Measurements from ENCODE around the gene KRT5. TPM values are rescaled to one million over a fixed set of nuclear protein-coding genes. Genes with fewer than 3 reads are reported as not detected.

Gene KRT5
- total and polyA plus RNA-seq, 2 donors (not counting 3 experiments of a cell fraction or from before 2014, with no cell fraction given): 0.32 to 0.86 TPM

GRCh38 chr12:52555577-52555976, 35.4 kb upstream of the KRT5 start:
- POLR2A ChIA-PET: no interaction called here
- TF ChIP-seq POLR2AphosphoS5 (IDR thresholded peaks at IDR 0.05; ENCODE audit: insufficient read depth, low read depth, low read length): no peak
- TF ChIP-seq POLR2A (IDR thresholded peaks at IDR 0.05; ENCODE audit: low read depth, low read length): no peak
- no peak for TF ChIP-seq GATA2 (IDR thresholded peaks at IDR 0.05; ENCODE audit: insufficient read depth, insufficient read length, low read depth, low read length)
- TF ChIP-seq MYC (IDR thresholded peaks at IDR 0.05; ENCODE audit: low read depth, low read length): no peak
- no peak for TF ChIP-seq EZH2 (IDR thresholded peaks at IDR 0.05; ENCODE audit: borderline replicate concordance, low read depth, low read length, severe bottlenecking)
- no peak for TF ChIP-seq JUN (IDR thresholded peaks at IDR 0.05; ENCODE audit: borderline replicate concordance, insufficient read depth, insufficient read length, low read depth)
- no peak for TF ChIP-seq CTCF (IDR thresholded peaks at IDR 0.05; ENCODE audit: extremely low read depth in 1 of 2, insufficient read depth in 1 of 2, low read depth in 1 of 2, low read length in 2 of 2)
- no peak for TF ChIP-seq FOS (IDR thresholded peaks at IDR 0.05; ENCODE audit: borderline replicate concordance, insufficient read depth, low read length)
- TF ChIP-seq MAX (IDR thresholded peaks at IDR 0.05; ENCODE audit: insufficient read depth, insufficient read length): no peak
- H3K9ac ChIP-seq (replicated peaks; ENCODE audit: extremely low read depth, insufficient read depth, low read length): no peak overlapping the region
- H4K20me1 ChIP-seq (replicated peaks; ENCODE audit: control insufficient read depth, extremely low read depth, insufficient read depth, low read length): no peaks in the 10 kb centered on the region
- CTCF ChIA-PET: no interaction called here
- DNase-seq (ENCODE audit: low read depth, low spot score): no peak
- peaks cover 0 to 5% of the 10 kb centered on the region in 2 experiments for H3K27me3 ChIP-seq (ENCODE audit: control insufficient read depth in 2 of 2, insufficient read depth in 2 of 2, low read length in 2 of 2)
- intact Hi-C loops (cut with micrococcal nuclease) (no loop called here), dilution Hi-C loops (cut with MboI; ENCODE audit: extremely low pct_ligation_motif_present, low sequenced_read_pairs) (no loop called here)
- FAIRE-seq: no peak
- H3K9me3 ChIP-seq (replicated peaks; ENCODE audit: control insufficient read depth, insufficient read depth, low read length): no peaks in the 10 kb centered on the region
- no peak overlapping the region for H3K4me3 ChIP-seq (replicated peaks in 1 of 3; ENCODE audit: insufficient read depth in 1 of 3, low read depth in 1 of 3, low read length in 3 of 3)
- H3K4me2 ChIP-seq (ENCODE audit: insufficient read depth, low read length): no peak overlapping the region
- no peaks in the 10 kb centered on the region for H3K9me1 ChIP-seq (replicated peaks; ENCODE audit: control insufficient read depth, extremely low read depth, insufficient read depth, low read length)
- no peak overlapping the region for H2AFZ ChIP-seq (ENCODE audit: low read depth, low read length)
- no peaks in the 10 kb centered on the region for H3K4me1 ChIP-seq (ENCODE audit: control insufficient read depth, extremely low read depth, insufficient read depth, low read length)
- no TSS peak for BruUV-seq (replicated peaks)
- no peaks in the 10 kb centered on the region for H3K36me3 ChIP-seq (ENCODE audit: control insufficient read depth in 2 of 2, extremely low read depth in 1 of 2, insufficient read depth in 2 of 2, low read length in 2 of 2)
- H3K79me2 ChIP-seq (ENCODE audit: control insufficient read depth, insufficient read depth, low read length): no peaks in the 10 kb centered on the region
- H3K27ac ChIP-seq (ENCODE audit: insufficient read depth, low read depth, low read length): no peak overlapping the region
